ENCODE data around the gene GREM2. TPM values are rescaled to one million over a fixed set of nuclear protein-coding genes. Genes with fewer than 3 reads are reported as not detected.

The GREM2 gene
- total RNA-seq, 1 experiment from 2014 or later = not detected

- Histone ChIP-seq H3K23ac (ENCODE audit: insufficient read length, low read depth, low read length) (no peak overlapping the region), H2AK5ac (ENCODE audit: insufficient read length, low read length) (no peak overlapping the region), H3T11ph (ENCODE audit: low read length) (no peak overlapping the region), H3K9me3 (ENCODE audit: control insufficient read depth, low read depth, low read length) (no peaks in the 10 kb centered on the region), H3K14ac (ENCODE audit: insufficient read depth, low read length) (no peak overlapping the region), H4K91ac (ENCODE audit: insufficient read length, low read depth, low read length) (no peak overlapping the region), H2AFZ (ENCODE audit: low read length) (no peak overlapping the region), H4K20me1 (ENCODE audit: control insufficient read depth, insufficient read depth, insufficient read length) (no peaks in the 10 kb centered on the region), H2BK12ac (ENCODE audit: insufficient read length, low read depth, low read length) (no peak overlapping the region), H3K23me2 (ENCODE audit: insufficient read length, low read depth, low read length, poor library complexity, severe bottlenecking) (no peaks in the 10 kb centered on the region), H3K27ac (ENCODE audit: insufficient read length, low read depth, low read length) (no peak overlapping the region), H2BK15ac (ENCODE audit: low read depth, low read length) (no peak overlapping the region), H2BK5ac (ENCODE audit: insufficient read length, low read length) (no peak overlapping the region), H2BK120ac (ENCODE audit: low read depth, low read length, poor library complexity, severe bottlenecking) (no peak overlapping the region), H4K8ac (replicated peaks; ENCODE audit: insufficient read length, low read depth, low read length) (no peak overlapping the region), H2BK20ac (ENCODE audit: low read depth, low read length, poor library complexity, severe bottlenecking) (no peak overlapping the region), H3K56ac (ENCODE audit: insufficient read length, low read depth, low read length) (no peak overlapping the region), H3K27me3 (ENCODE audit: insufficient read depth, low read length) (no peaks in the 10 kb centered on the region), H3K4ac (ENCODE audit: low read depth, low read length) (no peak overlapping the region), H3K4me1 (ENCODE audit: insufficient read depth, low read length) (no peaks in the 10 kb centered on the region), H3K9ac (ENCODE audit: extremely low read depth, insufficient read length, low read length) (no peak overlapping the region), H3K4me2 (ENCODE audit: insufficient read depth, insufficient read length, low read length) (no peak overlapping the region), H4K5ac (ENCODE audit: insufficient read length, low read depth, low read length) (no peak overlapping the region), H3K79me2 (ENCODE audit: insufficient read depth, low read length) (no peaks in the 10 kb centered on the region), H3K18ac (ENCODE audit: insufficient read length, low read depth, low read length) (no peak overlapping the region), H3K79me1 (ENCODE audit: insufficient read depth, low read depth, low read length, poor library complexity, severe bottlenecking) (no peaks in the 10 kb centered on the region)
- TF ChIP-seq CTCF (conservative IDR thresholded peaks at IDR 0.05) = no peak
- H3K36me3 Mint-ChIP-seq (ENCODE audit: insufficient read depth in 1 of 3, low read depth in 3 of 3) = no peaks in the 10 kb centered on the region
- H3K27ac Mint-ChIP-seq = no peak overlapping the region
- H3K4me3 Mint-ChIP-seq = no peak overlapping the region
- no peak for DNase-seq
- no CpG with 5 or more reads among the region's 2 CpGs for WGBS (ENCODE audit: extremely low coverage, insufficient read length, low lambda C conversion rate)
- H3K9me3 Mint-ChIP-seq = no peaks in the 10 kb centered on the region
- no peaks in the 10 kb centered on the region for H3K4me1 Mint-ChIP-seq
- no peaks in the 10 kb centered on the region for H3K27me3 Mint-ChIP-seq (ENCODE audit: low read depth)
Observed at GRCh38 chr1:240586006-240586405, 25.9 kb downstream of the GREM2 start.
